GM23338 (cell line): Measurements from ENCODE around the gene TPP1. TPM values are rescaled to one million over a fixed set of nuclear protein-coding genes. Genes with fewer than 3 reads are reported as not detected.

Source experiments
- ATAC-seq: fragments of 200-7000 bp; cut with Tn5 transposase; 3 replicates; pipeline ENCODE4 v1.9.1; 2020
- DNase-seq: peaks from one replicate; pipeline ENCODE4 v3.0.0-alpha.2; 2015; ENCODE audit warnings: low spot score
- H2AFZ ChIP-seq: fragments of 200-600 bp; sonication (generic); 2 replicates; pipeline ENCODE4 v1.8.0; 2016; ENCODE audit warnings: antibody characterized with exemption, mild to moderate bottlenecking, moderate library complexity
- H3F3A ChIP-seq: fragments of 200-600 bp; sonication (generic); replicated peaks from 2 replicates; pipeline ENCODE4 v1.8.0; 2017; ENCODE audit warnings: antibody characterized with exemption, mixed run types, low read depth
- H3K27ac ChIP-seq: fragments of 200-600 bp; sonication (generic); 2 replicates; pipeline ENCODE4 v1.6.1; 2016; ENCODE audit warnings: low read depth
- H3K27me3 ChIP-seq: fragments of 200-600 bp; sonication (generic); 2 replicates; pipeline ENCODE4 v1.8.0; 2016; ENCODE audit warnings: mild to moderate bottlenecking, mixed run types, moderate library complexity; ENCODE audit not compliant: insufficient read depth
- H3K36me3 ChIP-seq: fragments of 200-600 bp; sonication (generic); 2 replicates; pipeline ENCODE4 v1.8.0; 2016; ENCODE audit warnings: mild to moderate bottlenecking; ENCODE audit not compliant: insufficient read depth
- H3K4me1 ChIP-seq: fragments of 200-600 bp; sonication (generic); 2 replicates; pipeline ENCODE4 v1.8.0; 2016; ENCODE audit warnings: mild to moderate bottlenecking, moderate library complexity; ENCODE audit not compliant: insufficient read depth
- H3K4me2 ChIP-seq: fragments of 200-600 bp; sonication (generic); 2 replicates; pipeline ENCODE4 v1.7.1; 2017; ENCODE audit warnings: mixed run types
- H3K4me3 ChIP-seq: fragments of 200-600 bp; sonication (generic); 2 replicates; pipeline ENCODE4 v1.6.1; 2016; ENCODE audit warnings: mixed run types
- H3K79me2 ChIP-seq: fragments of 200-600 bp; sonication (generic); replicated peaks from 2 replicates; pipeline ENCODE4 v1.8.0; 2017; ENCODE audit warnings: mild to moderate bottlenecking; ENCODE audit not compliant: insufficient read depth
- H3K9me2 ChIP-seq: fragments of 200-600 bp; sonication (generic); 2 replicates; pipeline ENCODE4 v1.8.0; 2017; ENCODE audit not compliant: insufficient read depth
- H4K20me1 ChIP-seq: fragments of 200-600 bp; sonication (generic); replicated peaks from 2 replicates; pipeline ENCODE4 v1.8.0; 2017; ENCODE audit warnings: mild to moderate bottlenecking; ENCODE audit not compliant: insufficient read depth
- H3K27ac Mint-ChIP-seq: 2 replicates; pipeline ENCODE4 v1.8.0; 2020; ENCODE audit warnings: inconsistent platforms, mild to moderate bottlenecking, moderate library complexity, mixed read lengths
- H3K27me3 Mint-ChIP-seq: 3 replicates; pipeline ENCODE4 v1.8.0; 2022; ENCODE audit warnings: low read depth, mild to moderate bottlenecking, moderate library complexity, mixed read lengths, inconsistent platforms; ENCODE audit not compliant: insufficient read depth, poor library complexity
- H3K36me3 Mint-ChIP-seq: 3 replicates; pipeline ENCODE4 v1.8.0; 2021; ENCODE audit warnings: low read depth, mild to moderate bottlenecking, inconsistent platforms, moderate library complexity, mixed read lengths
- H3K4me1 Mint-ChIP-seq: 3 replicates; pipeline ENCODE4 v1.8.0; 2020; ENCODE audit warnings: mild to moderate bottlenecking, inconsistent platforms, mixed read lengths
- H3K4me3 Mint-ChIP-seq: 3 replicates; pipeline ENCODE4 v1.8.0; 2021; ENCODE audit warnings: moderate library complexity, mild to moderate bottlenecking, inconsistent platforms, mixed read lengths
- H3K9me3 Mint-ChIP-seq: 3 replicates; pipeline ENCODE4 v1.8.0; 2020; ENCODE audit warnings: moderate library complexity, mild to moderate bottlenecking, inconsistent platforms, mixed read lengths
- CREB1 ChIP-seq: fragments of 250-450 bp; sonication (Bioruptor Pico); IDR thresholded peaks from 2 replicates; pipeline ENCODE4 v1.5.0; 2020; ENCODE audit warnings: low read depth, mild to moderate bottlenecking, moderate library complexity
- ETS1 ChIP-seq: IDR thresholded peaks from 2 replicates; pipeline ENCODE4 v1.6.1; 2016; ENCODE audit warnings: antibody characterized with exemption
- EZH2phosphoT487 ChIP-seq: fragments of 200-600 bp; sonication (generic); IDR thresholded peaks from one replicate; pipeline ENCODE4 v1.8.1; 2018; ENCODE audit warnings: antibody characterized with exemption; ENCODE audit not compliant: unreplicated experiment
- NANOG ChIP-seq: IDR thresholded peaks from 2 replicates; pipeline ENCODE4 v1.6.1; 2016; ENCODE audit warnings: antibody characterized with exemption, borderline replicate concordance
- REST ChIP-seq: IDR thresholded peaks from one replicate; pipeline ENCODE4 v1.6.1; 2018; ENCODE audit warnings: antibody characterized with exemption; ENCODE audit not compliant: unreplicated experiment
- STAT1 ChIP-seq: IDR thresholded peaks from one replicate; pipeline ENCODE4 v1.6.1; 2016; ENCODE audit warnings: antibody characterized with exemption; ENCODE audit not compliant: unreplicated experiment
- ZNF114 ChIP-seq: fragments of 250-450 bp; sonication (Bioruptor Pico); IDR thresholded peaks from 2 replicates; pipeline ENCODE4 v1.5.0; 2020; ENCODE audit warnings: mild to moderate bottlenecking, moderate library complexity
- ZNF462 ChIP-seq: fragments of 250-450 bp; sonication (Bioruptor Pico); IDR thresholded peaks from 2 replicates; pipeline ENCODE4 v1.5.0; 2020; ENCODE audit warnings: mild to moderate bottlenecking, moderate library complexity
- polyA plus RNA-seq: library from polyadenylated mRNA; unstranded; fragments of >200 nt; fragmentation: Nextera tagmentation; extraction: Ambion mirVana; gene quantifications from 2 replicates; pipeline ENCODE4 v1.2.1, GENCODE V29; 2016
- total RNA-seq: library from RNA; depleted of rRNA; stranded (reverse); fragments of >200 nt; shearing (Covaris generic); gene quantifications from 2 replicates; pipeline ENCODE4 v1.2.3, GENCODE V29; 2014

TPP1 gene
- total and polyA plus RNA-seq, 2 experiments from 2014 or later: 21.7 to 49.7 TPM

GRCh38 chr11:6599881-6600390, 19.3 kb downstream of the TPP1 start:
- peaks cover 6% of the 10 kb centered on the region; the same call in 1 of the 2 replicates for H3K36me3 ChIP-seq
- H3K9me2 ChIP-seq: no peaks in the 10 kb centered on the region
- H3F3A ChIP-seq: peaks cover 6% of the 10 kb centered on the region; the same call in 1 of the 2 replicates
- TF ChIP-seq ZNF462 (CRISPR knock-in tag) (no peak), STAT1 (no peak), NANOG (no peak), EZH2phosphoT487 (no peak), CREB1 (no peak), ZNF114 (no peak), ETS1 (no peak), REST (no peak)
- no peak overlapping the region for H2AFZ ChIP-seq
- H3K4me1 ChIP-seq: peaks cover 6% of the 10 kb centered on the region
- Mint-ChIP-seq H3K4me1 (peaks cover 3% of the 10 kb centered on the region; the same call in 2 of the 3 replicates), H3K27ac (no peak overlapping the region), H3K9me3 (no peaks in the 10 kb centered on the region), H3K27me3 (no peaks in the 10 kb centered on the region), H3K4me3 (no peak overlapping the region), H3K36me3 (peaks cover 17% of the 10 kb centered on the region)
- H4K20me1 ChIP-seq: no peaks in the 10 kb centered on the region; the same call in 1 of the 2 replicates
- ATAC-seq (no peak), DNase-seq (no peak)
- H3K79me2 ChIP-seq: peaks cover 27% of the 10 kb centered on the region
- no peaks in the 10 kb centered on the region for H3K27me3 ChIP-seq
- H3K4me2 ChIP-seq: no peak overlapping the region
- H3K4me3 ChIP-seq: no peak overlapping the region
- no peak overlapping the region for H3K27ac ChIP-seq
